Measurements from ENCODE around the gene SHISA4.

DNA sequence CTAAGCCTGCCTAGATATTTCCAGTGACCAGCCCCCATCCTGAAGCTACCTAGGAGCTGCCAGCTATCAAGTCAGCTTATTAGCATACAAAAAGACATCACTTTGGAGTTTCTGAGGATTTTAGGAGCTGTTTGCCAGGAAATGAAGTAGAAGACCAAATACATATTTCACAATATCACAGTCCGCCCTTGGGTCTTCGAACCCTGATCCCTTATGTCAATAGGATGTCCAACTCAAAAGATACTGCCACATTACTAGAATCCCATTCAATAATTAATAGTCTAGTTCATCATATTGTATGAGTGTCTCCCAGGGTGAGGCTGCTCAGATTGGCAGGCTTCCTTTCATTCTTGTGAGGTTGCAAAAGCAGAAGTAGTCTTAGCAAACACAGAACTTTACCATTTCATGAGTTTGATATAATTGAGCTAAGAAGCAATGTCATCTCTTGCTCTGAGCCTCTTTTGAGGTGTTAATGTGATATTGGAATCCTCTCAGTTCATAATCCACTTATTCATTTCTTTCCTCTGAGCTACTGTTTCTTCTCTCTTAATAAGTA is 46.1 kb upstream of the SHISA4 start:
- no peak for TF ChIP-seq CTCF (IDR thresholded peaks at IDR 0.05)
- no peak for TF ChIP-seq POLR2A (IDR thresholded peaks at IDR 0.05)
- no peak for TF ChIP-seq POLR2AphosphoS5 (IDR thresholded peaks at IDR 0.05)
- TF ChIP-seq EP300 (IDR thresholded peaks at IDR 0.05), result no peak

Measured in gastroesophageal sphincter (tissue), 3 donors.